HepG2 (cell line): ENCODE results near the gene TMEFF2.

Experiments
- CC2D1A ChIP-seq: sonication (generic); formaldehyde crosslinking; IDR thresholded peaks from 2 replicates; pipeline ENCODE4 v1.8.1; 2023; ENCODE audit warnings: mild to moderate bottlenecking, missing genetic modification reagents
- GABPA ChIP-seq, 2 experiments: IDR thresholded peaks; 2 replicates each; pipeline ENCODE4 v1.6.1; 2011 to 2016; ENCODE audit warnings: low read depth in 2 of 2, low read length in 1 of 2, missing biosample characterization in 1 of 2, missing genetic modification characterization in 1 of 2
- POLR2A ChIP-seq, 2 experiments: IDR thresholded peaks; 2 replicates each; pipeline ENCODE4 v1.6.1; 2011; ENCODE audit warnings: low read depth in 2 of 2, low read length in 2 of 2, mild to moderate bottlenecking in 1 of 2, moderate library complexity in 1 of 2; ENCODE audit not compliant: insufficient read depth in 1 of 2
- TARDBP ChIP-seq: sonication (generic); formaldehyde crosslinking; IDR thresholded peaks from 2 replicates; pipeline ENCODE4 v1.8.0; 2022; ENCODE audit warnings: mild to moderate bottlenecking, missing genetic modification reagents
- ZKSCAN1 ChIP-seq: fragments of 150-350 bp; IDR thresholded peaks from 2 replicates; pipeline ENCODE4 v1.6.1; 2014; ENCODE audit warnings: low read length
- ZNF263 ChIP-seq: sonication (generic); formaldehyde crosslinking; IDR thresholded peaks from 2 replicates; pipeline ENCODE4 v1.4.0; 2020; ENCODE audit warnings: missing genetic modification reagents
- ZNF264 ChIP-seq: sonication (generic); formaldehyde crosslinking; IDR thresholded peaks from 2 replicates; pipeline ENCODE4 v1.4.0; 2020; ENCODE audit warnings: missing genetic modification reagents
- ZNF850 ChIP-seq: sonication (generic); formaldehyde crosslinking; conservative IDR thresholded peaks from 2 replicates; pipeline ENCODE4 v1.9.0; 2021; ENCODE audit warnings: mild to moderate bottlenecking, missing genetic modification reagents
- TF ChIP-seq, protein P1 (sequence below): IDR thresholded peaks from 2 replicates; pipeline ENCODE4 v1.6.1; 2012; ENCODE audit warnings: inconsistent platforms
- TF ChIP-seq, protein P2 (sequence below): sonication (generic); formaldehyde crosslinking; IDR thresholded peaks from 2 replicates; pipeline ENCODE4 v1.5.0; 2020; ENCODE audit warnings: mild to moderate bottlenecking, missing genetic modification reagents, borderline replicate concordance
- TF ChIP-seq, protein P3 (sequence below): sonication (generic); formaldehyde crosslinking; IDR thresholded peaks from 2 replicates; pipeline ENCODE4 v1.4.0; 2020; ENCODE audit warnings: mild to moderate bottlenecking, missing genetic modification reagents

DNA sequence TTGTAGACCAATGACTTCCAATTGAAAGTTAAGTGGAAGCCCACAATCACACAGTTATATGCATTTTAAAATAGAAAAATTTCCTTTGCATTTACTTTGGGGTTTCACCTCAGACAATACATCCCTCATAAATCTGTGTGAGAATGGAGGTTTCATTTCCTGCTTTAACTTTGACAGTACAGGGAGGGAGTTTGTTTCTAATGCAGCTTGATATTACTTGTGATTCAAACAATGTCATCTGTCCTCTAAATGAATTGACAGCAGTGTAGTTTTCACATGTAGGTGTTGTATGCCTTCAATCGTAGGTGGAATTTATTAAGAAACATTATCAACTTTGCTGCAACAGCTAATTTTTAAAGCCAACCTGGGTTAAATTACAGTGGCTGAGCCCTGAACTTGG, 75.2 kb downstream of the TMEFF2 start:
- TF ChIP-seq TARDBP (CRISPR knock-in tag), result no peak
- no peak for TF ChIP-seq POLR2A (IDR thresholded peaks at IDR 0.05; ENCODE audit: insufficient read depth in 1 of 2, low read depth in 2 of 2, low read length in 2 of 2)
- TF ChIP-seq, protein P1, sequence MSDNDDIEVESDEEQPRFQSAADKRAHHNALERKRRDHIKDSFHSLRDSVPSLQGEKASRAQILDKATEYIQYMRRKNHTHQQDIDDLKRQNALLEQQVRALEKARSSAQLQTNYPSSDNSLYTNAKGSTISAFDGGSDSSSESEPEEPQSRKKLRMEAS, result no peak
- no peak for TF ChIP-seq CC2D1A (CRISPR knock-in tag)
- TF ChIP-seq, protein P2, sequence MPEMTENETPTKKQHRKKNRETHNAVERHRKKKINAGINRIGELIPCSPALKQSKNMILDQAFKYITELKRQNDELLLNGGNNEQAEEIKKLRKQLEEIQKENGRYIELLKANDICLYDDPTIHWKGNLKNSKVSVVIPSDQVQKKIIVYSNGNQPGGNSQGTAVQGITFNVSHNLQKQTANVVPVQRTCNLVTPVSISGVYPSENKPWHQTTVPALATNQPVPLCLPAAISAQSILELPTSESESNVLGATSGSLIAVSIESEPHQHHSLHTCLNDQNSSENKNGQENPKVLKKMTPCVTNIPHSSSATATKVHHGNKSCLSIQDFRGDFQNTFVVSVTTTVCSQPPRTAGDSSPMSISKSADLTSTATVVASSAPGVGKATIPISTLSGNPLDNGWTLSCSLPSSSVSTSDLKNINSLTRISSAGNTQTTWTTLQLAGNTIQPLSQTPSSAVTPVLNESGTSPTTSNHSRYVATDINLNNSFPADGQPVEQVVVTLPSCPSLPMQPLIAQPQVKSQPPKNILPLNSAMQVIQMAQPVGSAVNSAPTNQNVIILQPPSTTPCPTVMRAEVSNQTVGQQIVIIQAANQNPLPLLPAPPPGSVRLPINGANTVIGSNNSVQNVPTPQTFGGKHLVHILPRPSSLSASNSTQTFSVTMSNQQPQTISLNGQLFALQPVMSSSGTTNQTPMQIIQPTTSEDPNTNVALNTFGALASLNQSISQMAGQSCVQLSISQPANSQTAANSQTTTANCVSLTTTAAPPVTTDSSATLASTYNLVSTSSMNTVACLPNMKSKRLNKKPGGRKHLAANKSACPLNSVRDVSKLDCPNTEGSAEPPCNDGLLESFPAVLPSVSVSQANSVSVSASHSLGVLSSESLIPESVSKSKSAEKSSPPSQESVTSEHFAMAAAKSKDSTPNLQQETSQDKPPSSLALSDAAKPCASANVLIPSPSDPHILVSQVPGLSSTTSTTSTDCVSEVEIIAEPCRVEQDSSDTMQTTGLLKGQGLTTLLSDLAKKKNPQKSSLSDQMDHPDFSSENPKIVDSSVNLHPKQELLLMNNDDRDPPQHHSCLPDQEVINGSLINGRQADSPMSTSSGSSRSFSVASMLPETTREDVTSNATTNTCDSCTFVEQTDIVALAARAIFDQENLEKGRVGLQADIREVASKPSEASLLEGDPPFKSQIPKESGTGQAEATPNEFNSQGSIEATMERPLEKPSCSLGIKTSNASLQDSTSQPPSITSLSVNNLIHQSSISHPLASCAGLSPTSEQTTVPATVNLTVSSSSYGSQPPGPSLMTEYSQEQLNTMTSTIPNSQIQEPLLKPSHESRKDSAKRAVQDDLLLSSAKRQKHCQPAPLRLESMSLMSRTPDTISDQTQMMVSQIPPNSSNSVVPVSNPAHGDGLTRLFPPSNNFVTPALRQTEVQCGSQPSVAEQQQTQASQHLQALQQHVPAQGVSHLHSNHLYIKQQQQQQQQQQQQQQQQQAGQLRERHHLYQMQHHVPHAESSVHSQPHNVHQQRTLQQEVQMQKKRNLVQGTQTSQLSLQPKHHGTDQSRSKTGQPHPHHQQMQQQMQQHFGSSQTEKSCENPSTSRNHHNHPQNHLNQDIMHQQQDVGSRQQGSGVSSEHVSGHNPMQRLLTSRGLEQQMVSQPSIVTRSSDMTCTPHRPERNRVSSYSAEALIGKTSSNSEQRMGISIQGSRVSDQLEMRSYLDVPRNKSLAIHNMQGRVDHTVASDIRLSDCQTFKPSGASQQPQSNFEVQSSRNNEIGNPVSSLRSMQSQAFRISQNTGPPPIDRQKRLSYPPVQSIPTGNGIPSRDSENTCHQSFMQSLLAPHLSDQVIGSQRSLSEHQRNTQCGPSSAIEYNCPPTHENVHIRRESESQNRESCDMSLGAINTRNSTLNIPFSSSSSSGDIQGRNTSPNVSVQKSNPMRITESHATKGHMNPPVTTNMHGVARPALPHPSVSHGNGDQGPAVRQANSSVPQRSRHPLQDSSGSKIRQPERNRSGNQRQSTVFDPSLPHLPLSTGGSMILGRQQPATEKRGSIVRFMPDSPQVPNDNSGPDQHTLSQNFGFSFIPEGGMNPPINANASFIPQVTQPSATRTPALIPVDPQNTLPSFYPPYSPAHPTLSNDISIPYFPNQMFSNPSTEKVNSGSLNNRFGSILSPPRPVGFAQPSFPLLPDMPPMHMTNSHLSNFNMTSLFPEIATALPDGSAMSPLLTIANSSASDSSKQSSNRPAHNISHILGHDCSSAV (CRISPR knock-in tag), result no peak
- TF ChIP-seq ZNF264, result no peak
- TF ChIP-seq ZKSCAN1, result no peak
- TF ChIP-seq, protein P3, sequence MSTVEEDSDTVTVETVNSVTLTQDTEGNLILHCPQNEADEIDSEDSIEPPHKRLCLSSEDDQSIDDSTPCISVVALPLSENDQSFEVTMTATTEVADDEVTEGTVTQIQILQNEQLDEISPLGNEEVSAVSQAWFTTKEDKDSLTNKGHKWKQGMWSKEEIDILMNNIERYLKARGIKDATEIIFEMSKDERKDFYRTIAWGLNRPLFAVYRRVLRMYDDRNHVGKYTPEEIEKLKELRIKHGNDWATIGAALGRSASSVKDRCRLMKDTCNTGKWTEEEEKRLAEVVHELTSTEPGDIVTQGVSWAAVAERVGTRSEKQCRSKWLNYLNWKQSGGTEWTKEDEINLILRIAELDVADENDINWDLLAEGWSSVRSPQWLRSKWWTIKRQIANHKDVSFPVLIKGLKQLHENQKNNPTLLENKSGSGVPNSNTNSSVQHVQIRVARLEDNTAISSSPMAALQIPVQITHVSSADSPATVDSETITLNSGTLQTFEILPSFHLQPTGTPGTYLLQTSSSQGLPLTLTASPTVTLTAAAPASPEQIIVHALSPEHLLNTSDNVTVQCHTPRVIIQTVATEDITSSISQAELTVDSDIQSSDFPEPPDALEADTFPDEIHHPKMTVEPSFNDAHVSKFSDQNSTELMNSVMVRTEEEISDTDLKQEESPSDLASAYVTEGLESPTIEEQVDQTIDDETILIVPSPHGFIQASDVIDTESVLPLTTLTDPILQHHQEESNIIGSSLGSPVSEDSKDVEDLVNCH (CRISPR knock-in tag), result no peak
- no peak for TF ChIP-seq ZNF263 (CRISPR knock-in tag)
- TF ChIP-seq ZNF850 (CRISPR knock-in tag), result no peak
- no peak for TF ChIP-seq GABPA (IDR thresholded peaks at IDR 0.05; ENCODE audit: low read depth, low read length)
- TF ChIP-seq GABPA (CRISPR knock-in tag; IDR thresholded peaks at IDR 0.05; ENCODE audit: low read depth), result no peak
